GM23248 (cell line): Measurements from ENCODE around the gene DSTYK.

Source experiments
- EZH2 ChIP-seq: fragments of 200-600 bp; sonication (generic); IDR thresholded peaks from 2 replicates; pipeline ENCODE4 v1.6.1; 2018; ENCODE audit warnings: antibody characterized with exemption, mild to moderate bottlenecking; ENCODE audit not compliant: insufficient read depth, poor library complexity, severe bottlenecking
- EZH2phosphoT487 ChIP-seq: fragments of 200-600 bp; sonication (generic); IDR thresholded peaks from 2 replicates; pipeline ENCODE4 v1.6.1; 2018; ENCODE audit warnings: antibody characterized with exemption, moderate library complexity, mild to moderate bottlenecking, low read depth; ENCODE audit not compliant: insufficient read depth

DNA sequence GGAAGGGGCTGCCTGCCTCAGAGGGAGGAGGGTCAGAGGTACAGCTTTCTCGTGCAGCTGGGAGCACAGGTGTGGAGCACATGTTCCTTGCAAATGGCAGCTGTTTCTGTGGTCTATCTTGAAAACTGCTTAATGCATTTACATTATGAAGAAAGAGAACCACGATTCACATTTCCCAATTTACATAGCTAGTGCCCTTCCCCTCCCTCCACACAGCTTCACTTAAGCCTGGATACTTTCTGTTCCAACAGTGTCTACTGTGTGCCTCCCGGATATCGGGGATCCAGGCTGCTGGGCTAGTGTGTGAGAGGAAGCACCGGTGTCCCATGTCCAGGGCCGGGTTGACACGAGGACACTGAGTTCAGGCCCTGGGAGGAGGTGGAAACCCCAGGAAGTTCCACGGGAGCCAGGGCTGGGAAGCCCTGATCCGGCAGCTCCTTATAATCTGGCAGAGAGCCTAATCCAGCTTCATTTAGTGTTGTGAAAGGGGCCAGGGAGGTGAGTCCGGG, 47.9 kb upstream of the DSTYK start:
- TF ChIP-seq EZH2phosphoT487 (no peak), EZH2 (no peak)
